Measurements from ENCODE around the gene ADARB2. TPM values are rescaled to one million over a fixed set of nuclear protein-coding genes. Genes with fewer than 3 reads are reported as not detected.

ADARB2 gene
- total RNA-seq, 1 donor from 2014 or later: 0.80 TPM

- Histone ChIP-seq H3K36me3 (no peaks in the 10 kb centered on the region), H3K27ac (no peak overlapping the region), H3K4me1 (no peaks in the 10 kb centered on the region), H3K4me3 (no peak overlapping the region), H3K9me3 (no peaks in the 10 kb centered on the region), H3K27me3 (ENCODE audit: low read depth) (no peaks in the 10 kb centered on the region)
- DNase-seq (no peak), ATAC-seq (no peak)
- intact Hi-C loops (cut with DNase I): no loop called here
- no peak for TF ChIP-seq CTCF (IDR thresholded peaks at IDR 0.05)
Measured at GRCh38 chr10:1706711-1707110, 30.6 kb downstream of the ADARB2 start.

- intact Hi-C loops (cut with DNase I): no loop called here
- TF ChIP-seq CTCF (IDR thresholded peaks at IDR 0.05): no peak
- no peak for DNase-seq
- Histone ChIP-seq H3K9me3 (no peaks in the 10 kb centered on the region), H3K27ac (no peak overlapping the region), H3K36me3 (no peaks in the 10 kb centered on the region), H3K4me1 (no peaks in the 10 kb centered on the region), H3K4me3 (no peak overlapping the region), H3K27me3 (ENCODE audit: low read depth) (no peaks in the 10 kb centered on the region)
- no peak for ATAC-seq
Measured at GRCh38 chr10:1706256-1706655, 31.1 kb downstream of the ADARB2 start.

DNA sequence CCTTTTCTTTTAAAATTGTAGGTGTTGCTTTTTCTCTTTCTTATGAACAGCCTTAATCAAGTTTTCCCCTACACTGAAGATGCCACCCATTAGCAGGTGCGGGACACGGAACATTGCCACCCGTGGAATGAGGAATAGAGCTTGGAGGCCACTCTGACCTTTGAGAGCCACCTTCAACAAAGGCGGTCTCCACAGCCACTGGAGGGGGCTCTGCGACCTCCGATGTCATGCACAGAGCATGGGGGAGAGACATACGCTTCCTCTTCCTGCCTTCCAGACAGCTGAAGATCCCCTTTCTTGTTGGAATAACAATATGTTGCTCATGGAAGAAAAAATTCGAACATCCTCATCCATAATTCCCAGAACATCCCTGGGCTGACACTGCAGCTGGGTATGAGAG is 39.1 kb downstream of the ADARB2 start:
- H3K27me3 ChIP-seq (ENCODE audit: low read depth): no peaks in the 10 kb centered on the region
- H3K4me1 ChIP-seq: no peaks in the 10 kb centered on the region
- H3K4me3 ChIP-seq: no peak overlapping the region
- ATAC-seq: no peak
- no peak overlapping the region for H3K27ac ChIP-seq
- H3K9me3 ChIP-seq: no peaks in the 10 kb centered on the region
- intact Hi-C loops (cut with DNase I): no loop called here
- TF ChIP-seq CTCF (IDR thresholded peaks at IDR 0.05): no peak
- H3K36me3 ChIP-seq: no peaks in the 10 kb centered on the region
- DNase-seq: no peak

GRCh38 chr10:1696106-1696505 is 41.2 kb downstream of the ADARB2 start:
- H3K4me3 ChIP-seq: no peak overlapping the region
- DNase-seq: no peak
- TF ChIP-seq CTCF (IDR thresholded peaks at IDR 0.05): no peak
- no peak overlapping the region for H3K27ac ChIP-seq
- intact Hi-C loops (cut with DNase I): no loop called here
- no peaks in the 10 kb centered on the region for H3K36me3 ChIP-seq
- no peak for ATAC-seq
- H3K9me3 ChIP-seq: no peaks in the 10 kb centered on the region
- H3K27me3 ChIP-seq (ENCODE audit: low read depth): no peaks in the 10 kb centered on the region
- no peaks in the 10 kb centered on the region for H3K4me1 ChIP-seq

DNA sequence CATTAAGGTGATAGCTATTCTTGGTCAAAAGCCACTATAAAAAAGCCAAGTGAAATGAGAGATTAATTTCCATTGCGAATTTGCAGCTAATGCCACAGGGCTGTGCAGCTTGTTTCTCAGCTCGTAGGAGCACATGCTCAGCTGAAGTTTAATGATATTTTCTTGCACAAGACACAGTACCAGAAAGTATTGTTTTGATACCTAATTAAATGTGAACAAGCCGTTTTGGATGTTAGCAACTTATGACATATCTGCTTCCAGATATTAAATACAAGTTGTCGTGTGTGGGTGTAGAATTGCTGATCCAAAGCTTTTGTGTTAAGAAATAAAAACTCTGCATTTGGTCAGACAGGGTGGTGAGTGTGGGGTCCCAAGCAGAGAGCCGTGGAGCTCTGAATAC is 47.2 kb downstream of the ADARB2 start:
- Histone ChIP-seq H3K9me3 (no peaks in the 10 kb centered on the region), H3K27ac (no peak overlapping the region), H3K4me3 (no peak overlapping the region), H3K36me3 (no peaks in the 10 kb centered on the region), H3K4me1 (no peaks in the 10 kb centered on the region), H3K27me3 (ENCODE audit: low read depth) (no peaks in the 10 kb centered on the region)
- ATAC-seq (no peak), DNase-seq (no peak)
- no peak for TF ChIP-seq CTCF (IDR thresholded peaks at IDR 0.05)
- intact Hi-C loops (cut with DNase I): no loop called here

- Histone ChIP-seq H3K9me3 (no peaks in the 10 kb centered on the region), H3K4me1 (no peaks in the 10 kb centered on the region), H3K36me3 (no peaks in the 10 kb centered on the region), H3K27ac (no peak overlapping the region), H3K4me3 (no peak overlapping the region), H3K27me3 (ENCODE audit: low read depth) (no peaks in the 10 kb centered on the region)
- DNase-seq (no peak), ATAC-seq (no peak)
- intact Hi-C loops (cut with DNase I): no loop called here
- no peak for TF ChIP-seq CTCF (IDR thresholded peaks at IDR 0.05)
Measured at GRCh38 chr10:1688531-1688930, 48.8 kb downstream of the ADARB2 start.
